Stomach (tissue), 9 donors: ENCODE measurements around the gene INKA2. TPM values are rescaled to one million over a fixed set of nuclear protein-coding genes. Genes with fewer than 3 reads are reported as not detected.

Experiments
- DNase-seq, 2 donors: peaks; one replicate each; pipeline versions ENCODE4 v3.0.0 to v3.0.0-alpha.2; 2013 to 2019
- H3K27ac ChIP-seq, 5 donors: fragments of 200-600 bp in 4 of 5; sonication (generic) in 4 of 5; one replicate each; pipeline ENCODE4 v1.5.1; 2013 to 2019; ENCODE audit warnings: mild to moderate bottlenecking in 1 of 5, moderate library complexity in 1 of 5
- H3K27me3 ChIP-seq, 3 donors: fragments of 200-600 bp; sonication (generic); one replicate each; pipeline ENCODE4 v1.5.1; 2017 to 2019; ENCODE audit warnings: mixed run types in 1 of 3
- H3K36me3 ChIP-seq, 4 donors: fragments of 200-600 bp; sonication (generic); 1 replicate in 3 of 4; 2 replicates in 1 of 4; pipeline ENCODE4 v1.5.1; 2016 to 2019
- H3K4me1 ChIP-seq, 4 donors: fragments of 200-600 bp; sonication (generic); one replicate each; pipeline ENCODE4 v1.5.1; 2016 to 2019
- H3K4me3 ChIP-seq, 4 donors: fragments of 200-600 bp; sonication (generic) in 3 of 4; one replicate each; pipeline ENCODE4 v1.5.1; 2016 to 2019; ENCODE audit warnings: mild to moderate bottlenecking in 1 of 4
- H3K9me3 ChIP-seq, 4 donors: fragments of 200-600 bp; sonication (generic); one replicate each; pipeline ENCODE4 v1.5.1; 2016 to 2019
- EP300 ChIP-seq: sonication (generic); formaldehyde crosslinking; IDR thresholded peaks from one replicate; pipeline ENCODE4 v1.6.1; 2017; ENCODE audit warnings: antibody characterized with exemption
- POLR2A ChIP-seq, 4 donors: fragments of 450-650 bp; IDR thresholded peaks; one replicate each; pipeline ENCODE4 v1.6.1; 2016; ENCODE audit warnings: antibody characterized with exemption in 4 of 4, control low read depth in 2 of 4, mild to moderate bottlenecking in 1 of 4, moderate library complexity in 1 of 4
- POLR2AphosphoS5 ChIP-seq, 3 donors: sonication (generic); formaldehyde crosslinking; IDR thresholded peaks; one replicate each; pipeline ENCODE4 v1.6.1; 2016; ENCODE audit warnings: antibody characterized with exemption in 3 of 3
- WGBS, 5 donors: extraction: QIAGEN DNeasy Blood & Tissue Kit in 3 of 5; methylation state at CpG; one replicate each; pipeline versions ENCODE4 v1.1.5 to v1.1.7; 2013 to 2018; 5-methylcytosine and 5-hydroxymethylcytosine counted together
- intact Hi-C: fragments of 100-400 bp; cut with DNase I; formaldehyde crosslinking; loops from one replicate; pipeline ENCODE4 v1.15.1; 2023; ENCODE audit warnings: low total_unique reads
- polyA plus RNA-seq, 3 donors: library from polyadenylated mRNA; stranded (reverse); fragments of 200-250 nt; gene quantifications; one replicate each; pipeline ENCODE4 v1.2.3, GENCODE V29; 2013
- total RNA-seq, 5 donors: library from RNA; depleted of rRNA; stranded (reverse); fragments of >200 nt; gene quantifications; one replicate each; pipeline versions ENCODE4 v1.1.0 to v1.2.3, GENCODE V29; 2014 to 2016
- TF ChIP-seq, protein P1 (sequence below), 7 experiments: fragments of 450-650 bp in 4 of 7; fragments of 200-600 bp in 3 of 7; sonication (generic) in 3 of 7; IDR thresholded peaks; one replicate each; pipeline ENCODE4 v1.5.1; 2016 to 2019; ENCODE audit warnings: antibody characterized with exemption in 7 of 7, control low read depth in 2 of 7, mild to moderate bottlenecking in 1 of 7
- donor health status: healthy with polysubstance abuse.
- donor health status: Bipolar disorder and iron deficiency.
- donor health status: healthy.

INKA2 gene
- total and polyA plus RNA-seq, 8 donors, result 1.0 to 6.1 (median 3.2) TPM

DNA sequence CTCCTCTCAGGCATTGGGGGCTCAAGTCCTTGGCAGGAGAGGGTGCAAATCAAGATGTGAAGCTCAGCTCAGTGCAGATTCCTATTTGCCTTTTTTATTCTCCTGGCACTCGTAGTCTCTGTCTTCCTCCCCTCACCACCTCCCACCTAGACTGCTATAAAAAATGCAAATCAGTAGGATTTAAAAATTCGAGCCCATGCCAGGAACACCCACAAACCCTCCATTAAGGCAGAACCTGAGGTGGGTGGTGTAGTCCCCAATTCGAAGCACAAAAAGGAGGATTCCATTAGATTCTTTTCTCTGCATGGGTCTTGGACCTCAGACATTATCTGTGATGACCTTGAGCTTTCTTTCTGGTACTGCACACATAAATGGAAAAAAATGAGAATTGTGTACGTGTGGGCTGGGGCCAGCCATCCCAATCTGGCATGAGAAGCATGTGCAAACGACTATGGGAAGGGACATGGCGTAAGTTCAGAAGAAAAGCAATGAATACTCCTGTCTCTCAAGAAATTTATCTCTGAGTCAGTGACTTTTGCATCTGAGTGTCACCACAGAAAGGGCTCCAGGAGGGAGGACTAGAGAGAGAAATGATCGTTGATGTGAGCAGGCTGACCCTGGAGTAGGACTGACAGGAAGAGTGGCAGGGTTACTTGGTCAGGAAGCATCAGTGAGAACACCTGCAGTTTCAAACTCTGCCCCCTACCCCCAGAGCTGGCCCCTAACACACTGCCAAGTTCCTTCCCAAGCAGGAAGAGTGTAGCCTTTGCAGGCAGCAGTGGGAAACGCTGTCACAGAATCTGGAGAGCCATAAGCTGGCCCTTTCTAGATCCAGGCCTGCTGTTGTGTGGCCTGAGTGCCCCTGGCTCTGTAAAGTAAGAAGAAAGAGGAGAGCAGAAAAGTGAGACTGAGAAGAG is 1.7 kb downstream of the INKA2 start:
- Histone ChIP-seq H3K4me1 (peaks cover 50 to 74% (median 62%) of the 10 kb centered on the region in 4 donors), H3K27ac (peak overlapping the region in 4 of 5 donors; percentile 83 to 91 (median 87)), H3K36me3 (no peaks in the 10 kb centered on the region), H3K27me3 (peaks cover 0 to 22% (median 0%) of the 10 kb centered on the region in 3 donors), H3K4me3 (peak overlapping the region; percentile 62 to 65 (median 64)), H3K9me3 (no peaks in the 10 kb centered on the region)
- WGBS, 5 donors, result 46 to 67% (median 62%) methylated on average over 8 of the region's 8 CpGs
- DNase-seq, result no peak
- TF ChIP-seq, protein P1, sequence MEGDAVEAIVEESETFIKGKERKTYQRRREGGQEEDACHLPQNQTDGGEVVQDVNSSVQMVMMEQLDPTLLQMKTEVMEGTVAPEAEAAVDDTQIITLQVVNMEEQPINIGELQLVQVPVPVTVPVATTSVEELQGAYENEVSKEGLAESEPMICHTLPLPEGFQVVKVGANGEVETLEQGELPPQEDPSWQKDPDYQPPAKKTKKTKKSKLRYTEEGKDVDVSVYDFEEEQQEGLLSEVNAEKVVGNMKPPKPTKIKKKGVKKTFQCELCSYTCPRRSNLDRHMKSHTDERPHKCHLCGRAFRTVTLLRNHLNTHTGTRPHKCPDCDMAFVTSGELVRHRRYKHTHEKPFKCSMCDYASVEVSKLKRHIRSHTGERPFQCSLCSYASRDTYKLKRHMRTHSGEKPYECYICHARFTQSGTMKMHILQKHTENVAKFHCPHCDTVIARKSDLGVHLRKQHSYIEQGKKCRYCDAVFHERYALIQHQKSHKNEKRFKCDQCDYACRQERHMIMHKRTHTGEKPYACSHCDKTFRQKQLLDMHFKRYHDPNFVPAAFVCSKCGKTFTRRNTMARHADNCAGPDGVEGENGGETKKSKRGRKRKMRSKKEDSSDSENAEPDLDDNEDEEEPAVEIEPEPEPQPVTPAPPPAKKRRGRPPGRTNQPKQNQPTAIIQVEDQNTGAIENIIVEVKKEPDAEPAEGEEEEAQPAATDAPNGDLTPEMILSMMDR (IDR thresholded peaks at IDR 0.05), result no peak
- TF ChIP-seq POLR2A (IDR thresholded peaks at IDR 0.05), result no peak
- intact Hi-C loops, result no loop called here

DNA sequence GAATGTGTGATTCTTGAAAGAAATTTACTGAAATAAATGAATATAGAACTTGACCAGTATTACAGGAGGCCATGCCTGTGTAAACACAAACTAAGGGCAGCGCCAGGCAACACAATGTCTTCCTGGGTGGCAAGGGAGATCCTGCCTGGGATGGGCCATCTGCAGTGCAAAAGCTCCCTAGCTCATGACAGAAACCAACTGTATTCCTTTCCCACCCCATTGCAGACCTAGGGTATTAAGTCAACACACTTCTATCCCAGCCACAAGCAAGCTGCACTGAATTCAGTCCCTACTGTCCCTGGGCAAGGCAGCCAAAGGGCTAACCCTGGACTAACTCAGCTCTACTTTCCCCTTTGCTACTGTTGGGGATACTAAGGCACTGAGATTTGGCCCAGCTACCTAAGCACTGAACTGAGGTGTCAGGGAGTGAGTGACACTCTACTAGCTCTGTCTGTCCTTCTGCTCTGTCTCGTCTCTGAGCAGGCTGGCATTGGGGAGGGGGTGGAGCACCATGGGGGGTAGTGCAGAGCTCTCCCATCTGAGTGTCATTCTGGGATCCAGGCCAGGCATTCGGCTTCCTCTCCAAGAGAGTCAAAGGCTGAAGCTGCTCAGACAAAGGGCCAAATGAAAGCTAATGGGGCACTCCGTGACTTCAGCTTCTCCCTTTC is 2.5 kb downstream of the INKA2 start:
- H3K4me1 ChIP-seq, result peaks cover 50 to 81% (median 63%) of the 10 kb centered on the region in 4 donors

DNA sequence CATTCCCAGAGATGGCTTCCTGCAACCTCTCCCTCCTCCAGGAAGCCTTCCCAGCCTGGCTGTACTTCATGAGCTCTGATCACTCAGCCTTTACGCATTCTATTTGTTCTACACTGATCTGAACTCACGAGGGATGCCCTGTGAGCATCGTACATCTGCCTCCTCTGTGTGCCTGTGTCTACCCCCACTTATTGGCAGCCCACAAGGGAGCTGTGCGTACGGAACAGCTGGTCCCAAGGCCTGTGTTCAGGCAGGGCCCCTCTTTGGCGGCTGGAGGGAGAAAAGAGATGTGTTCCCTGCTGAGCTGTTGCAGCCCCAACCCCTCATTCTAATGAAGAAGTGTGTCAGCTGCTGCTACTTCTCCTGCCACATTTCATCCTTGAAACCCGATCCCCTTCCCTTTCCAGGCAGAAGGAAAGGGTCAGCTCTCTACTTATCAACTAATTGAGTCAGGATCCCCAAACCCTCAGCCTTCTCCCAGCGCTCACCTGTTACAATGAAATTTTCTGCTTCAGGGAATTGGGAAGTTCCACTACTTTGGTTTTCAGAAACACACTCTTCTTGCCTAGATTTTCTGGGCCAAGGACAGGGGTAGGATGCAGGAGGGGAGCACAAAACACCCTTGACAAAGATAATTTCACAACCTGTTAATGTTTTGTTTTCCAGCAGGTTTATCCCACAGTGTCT is 3.2 kb downstream of the INKA2 start:
- no peaks in the 10 kb centered on the region for H3K9me3 ChIP-seq
- peaks cover 50 to 88% (median 66%) of the 10 kb centered on the region in 4 donors for H3K4me1 ChIP-seq
- peak in 1 of 2 donors; percentile 67 for DNase-seq
- WGBS, 5 donors, result 68 to 87% (median 79%) methylated on average over 8 of the region's 8 CpGs
- no peak for TF ChIP-seq POLR2A (IDR thresholded peaks at IDR 0.05)
- TF ChIP-seq, protein P1 (IDR thresholded peaks at IDR 0.05), result no peak
- TF ChIP-seq POLR2AphosphoS5 (IDR thresholded peaks at IDR 0.05), result no peak
- no peak for TF ChIP-seq EP300
- no peak overlapping the region for H3K4me3 ChIP-seq
- no peaks in the 10 kb centered on the region for H3K36me3 ChIP-seq
- intact Hi-C loops, result no loop called here
- no peak overlapping the region for H3K27ac ChIP-seq
- peaks cover 0 to 10% (median 0%) of the 10 kb centered on the region in 3 donors for H3K27me3 ChIP-seq

More for the DNA sequence above, 2.5 kb downstream of the INKA2 start:
- intact Hi-C loops, result no loop called here
- Histone ChIP-seq H3K27me3 (peaks cover 0 to 14% (median 0%) of the 10 kb centered on the region in 3 donors), H3K4me3 (peak overlapping the region in 1 of 4 donors; percentile 64), H3K27ac (peak overlapping the region in 3 of 5 donors; percentile 83 to 91 (median 90)), H3K36me3 (no peaks in the 10 kb centered on the region), H3K9me3 (no peaks in the 10 kb centered on the region)
- TF ChIP-seq POLR2AphosphoS5 (IDR thresholded peaks at IDR 0.05) (no peak), POLR2A (IDR thresholded peaks at IDR 0.05) (no peak), EP300 (no peak)
- WGBS, 5 donors, result 69 to 79% (median 73%) methylated on average over 4 of the region's 4 CpGs
- DNase-seq, result peak in 1 of 2 donors; percentile 65

DNA sequence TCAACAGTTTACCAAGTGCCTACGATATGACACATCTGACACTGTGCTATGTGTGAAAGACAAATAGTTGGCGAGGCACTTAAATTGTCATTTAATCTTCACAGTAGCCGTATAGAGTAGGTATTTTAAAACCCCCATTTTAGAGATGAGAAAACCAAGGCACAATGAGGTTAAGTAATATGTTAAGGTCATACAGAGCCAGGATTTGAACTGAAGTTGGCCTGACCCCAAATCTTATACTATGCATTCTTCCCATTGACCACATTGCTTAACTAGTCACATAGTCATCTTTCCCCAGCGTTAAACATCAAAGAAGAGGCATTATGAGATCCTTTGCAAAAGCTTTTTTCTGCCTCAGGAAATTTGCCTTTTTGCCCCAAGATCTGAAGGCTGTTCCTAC is 3.9 kb downstream of the INKA2 start:
- H3K4me3 ChIP-seq, result no peak overlapping the region
- H3K27me3 ChIP-seq, result peaks cover 0 to 5% (median 0%) of the 10 kb centered on the region in 3 donors

More for the DNA sequence above, 3.9 kb downstream of the INKA2 start:
- DNase-seq, result no peak
- no peaks in the 10 kb centered on the region for H3K36me3 ChIP-seq
- peak overlapping the region in 1 of 5 donors; percentile 81 for H3K27ac ChIP-seq
- peaks cover 50 to 91% (median 69%) of the 10 kb centered on the region in 4 donors for H3K4me1 ChIP-seq
- WGBS, 5 donors, result 85 to 92% (median 88%) methylated on average over 4 of the region's 4 CpGs
- intact Hi-C loops, result no loop called here
- H3K9me3 ChIP-seq, result no peaks in the 10 kb centered on the region
- TF ChIP-seq POLR2A (IDR thresholded peaks at IDR 0.05), result no peak
- TF ChIP-seq POLR2AphosphoS5 (IDR thresholded peaks at IDR 0.05), result no peak
- TF ChIP-seq, protein P1 (IDR thresholded peaks at IDR 0.05), result no peak
- no peak for TF ChIP-seq EP300
